MCF 10A (cell line): Measurements from ENCODE around the gene RPRM. TPM values are rescaled to one million over a fixed set of nuclear protein-coding genes. Genes with fewer than 3 reads are reported as not detected.
A peak's percentile ranks its signal among the peaks of the same experiment; 100 is the strongest.

Experiments used
- BruUV-seq: library from RNA; stranded (reverse); fragments of 400-500 nt; replicated peaks from 2 replicates; lab custom pipeline; 2021; lab: Mats Ljungman, UMichigan
- CTCF ChIA-PET: fragments of 300-600 bp; sonication (Branson Sonifier 250); formaldehyde crosslinking; extraction: SDS; loops from one replicate; lab custom pipeline; 2021; ENCODE audit warnings: antibody characterized with exemption, inconsistent platforms; lab: Yijun Ruan, JAX
- POLR2A ChIA-PET: fragments of 300-600, 350-650 bp; sonication (Branson Sonifier 250); formaldehyde crosslinking; extraction: SDS; loops from one replicate; lab custom pipeline; 2020; ENCODE audit warnings: antibody characterized with exemption, inconsistent platforms; lab: Yijun Ruan, JAX
- DNase-seq: peaks from one replicate; pipeline ENCODE4 v3.0.0-alpha.2; 2018; ENCODE audit not compliant: unreplicated experiment
- H3K27ac Mint-ChIP-seq: one replicate; pipeline ENCODE4 v1.8.0; 2022; ENCODE audit warnings: mild to moderate bottlenecking, low read depth, mixed read lengths; ENCODE audit not compliant: unreplicated experiment
- H3K27me3 Mint-ChIP-seq: one replicate; pipeline ENCODE4 v1.8.0; 2022; ENCODE audit warnings: mixed read lengths; ENCODE audit not compliant: insufficient read depth, unreplicated experiment
- H3K36me3 Mint-ChIP-seq: one replicate; pipeline ENCODE4 v1.8.0; 2022; ENCODE audit warnings: mild to moderate bottlenecking, moderate library complexity, mixed read lengths; ENCODE audit not compliant: insufficient read depth, unreplicated experiment
- H3K4me1 Mint-ChIP-seq: one replicate; pipeline ENCODE4 v1.8.0; 2022; ENCODE audit warnings: mixed read lengths; ENCODE audit not compliant: insufficient read depth, unreplicated experiment
- H3K4me3 Mint-ChIP-seq: one replicate; pipeline ENCODE4 v1.8.0; 2022; ENCODE audit warnings: mild to moderate bottlenecking, moderate library complexity, mixed read lengths; ENCODE audit not compliant: unreplicated experiment
- H3K9me3 Mint-ChIP-seq: one replicate; pipeline ENCODE4 v1.8.0; 2022; ENCODE audit warnings: mixed read lengths; ENCODE audit not compliant: unreplicated experiment
- CTCF ChIP-seq: fragments of 200-600 bp; IDR thresholded peaks from one replicate; pipeline ENCODE4 v1.8.0; 2022; ENCODE audit warnings: antibody characterized with exemption, mild to moderate bottlenecking; ENCODE audit not compliant: unreplicated experiment
- intact Hi-C: fragments of 100-400 bp; cut with micrococcal nuclease; formaldehyde crosslinking; loops from 2 replicates; pipeline ENCODE4 v1.14.1; 2022
- total RNA-seq: library from RNA; stranded (reverse); gene quantifications from 2 replicates; pipeline ENCODE4 v1.2.3, GENCODE V29; 2022

RPRM gene
- total RNA-seq, 1 experiment from 2014 or later = not detected

GRCh38 chr2:153497938-153498629 lies 19.5 kb upstream of the RPRM start:
- Mint-ChIP-seq H3K4me1 (no peaks in the 10 kb centered on the region), H3K4me3 (no peak overlapping the region), H3K27ac (no peak overlapping the region), H3K36me3 (no peaks in the 10 kb centered on the region), H3K9me3 (no peaks in the 10 kb centered on the region), H3K27me3 (peaks cover 22% of the 10 kb centered on the region)
- POLR2A ChIA-PET = no interaction called here
- intact Hi-C loops = loop anchor here (1.0 kb wide), 1 partner anchor 335 kb away; no protein-coding TSS in a partner anchor
- no peak for TF ChIP-seq CTCF
- no TSS peak for BruUV-seq
- CTCF ChIA-PET = interaction anchor here (0.5 to 2.0 kb wide), 9 partner anchors 12 to 953 kb away, joined by 3 to 8 read pairs (median 3); partner anchors contain the start of gene RPRM
- DNase-seq = peak; percentile 19

- no peaks in the 10 kb centered on the region for H3K4me1 Mint-ChIP-seq
- H3K9me3 Mint-ChIP-seq = no peaks in the 10 kb centered on the region
- H3K27ac Mint-ChIP-seq = no peak overlapping the region
- DNase-seq = no peak
- BruUV-seq = no TSS peak
- no peaks in the 10 kb centered on the region for H3K36me3 Mint-ChIP-seq
- ChIA-PET POLR2A (interaction anchor here (0.7 kb wide), 1 partner anchor 211 kb away, joined by 5 read pairs; no protein-coding TSS in a partner anchor), CTCF (interaction anchor here (0.7 kb wide), 1 partner anchor 88 kb away, joined by 4 read pairs; no protein-coding TSS in a partner anchor)
- peaks cover 38% of the 10 kb centered on the region for H3K27me3 Mint-ChIP-seq
- H3K4me3 Mint-ChIP-seq = no peak overlapping the region
- TF ChIP-seq CTCF = no peak
- intact Hi-C loops = no loop called here
Observed at GRCh38 chr2:153495725-153496124, 17.2 kb upstream of the RPRM start.

- no peak overlapping the region for H3K27ac Mint-ChIP-seq
- no peak for DNase-seq
- H3K27me3 Mint-ChIP-seq = peaks cover 37% of the 10 kb centered on the region
- H3K4me1 Mint-ChIP-seq = peaks cover 6% of the 10 kb centered on the region
- no TSS peak for BruUV-seq
- TF ChIP-seq CTCF = no peak
- H3K9me3 Mint-ChIP-seq = no peaks in the 10 kb centered on the region
- H3K36me3 Mint-ChIP-seq = no peaks in the 10 kb centered on the region
- ChIA-PET POLR2A (no interaction called here), CTCF (interaction anchor here (0.7 to 1.0 kb wide), 3 partner anchors 9 to 322 kb away, joined by 4 to 5 read pairs (median 4); partner anchors contain the start of gene RPRM)
- intact Hi-C loops = loop anchor here (10.0 kb wide), 1 partner anchor 887 kb away; no protein-coding TSS in a partner anchor
- no peak overlapping the region for H3K4me3 Mint-ChIP-seq
Observed at GRCh38 chr2:153488072-153488471, 9.5 kb upstream of the RPRM start.

- DNase-seq = peak; percentile 28
- CTCF ChIA-PET = interaction anchor here (0.6 to 1.0 kb wide), 2 partner anchors 8 to 561 kb away, joined by 3 to 4 read pairs; partner anchors contain the start of gene RPRM
- intact Hi-C loops = loop anchor here (10.0 kb wide), 1 partner anchor 887 kb away; no protein-coding TSS in a partner anchor
Observed at GRCh38 chr2:153487448-153487847, 8.9 kb upstream of the RPRM start.

More at GRCh38 chr2:153487448-153487847, 8.9 kb upstream of the RPRM start:
- POLR2A ChIA-PET = no interaction called here
- Mint-ChIP-seq H3K27ac (no peak overlapping the region), H3K4me1 (peaks cover 6% of the 10 kb centered on the region), H3K4me3 (no peak overlapping the region), H3K27me3 (peaks cover 30% of the 10 kb centered on the region), H3K9me3 (no peaks in the 10 kb centered on the region), H3K36me3 (no peaks in the 10 kb centered on the region)
- no TSS peak for BruUV-seq
- TF ChIP-seq CTCF = no peak
